ENCODE results near the gene GALR2.

GALR2 gene

GRCh38 chr17:76094046-76094445 is 19.5 kb downstream of the GALR2 start:
- no peak for DNase-seq (ENCODE audit: low read depth in 2 of 2)

- DNase-seq (ENCODE audit: low read depth in 2 of 2), result no peak
These were observed 21.4 kb downstream of the GALR2 start for GRCh38 chr17:76095943-76096342.

- DNase-seq (ENCODE audit: low read depth in 2 of 2), result no peak
These were observed 23.2 kb downstream of the GALR2 start for GRCh38 chr17:76097716-76098295.

- DNase-seq (ENCODE audit: low read depth in 2 of 2), result no peak
These were observed 28.3 kb downstream of the GALR2 start for GRCh38 chr17:76102944-76103273.

GRCh38 chr17:76103274-76104139 is 28.9 kb downstream of the GALR2 start, which contains the start of gene EXOC7:
Gene EXOC7, minus strand, starts transcription at chr17:76103787. Its CDS starts 95 bp downstream, at chr17:76103692.
- peak; percentile 70 to 80 for DNase-seq (ENCODE audit: low read depth in 2 of 2)

GRCh38 chr17:76104140-76104895 is 29.7 kb downstream of the GALR2 start:
- no peak for DNase-seq (ENCODE audit: low read depth in 2 of 2)

- DNase-seq (ENCODE audit: low read depth in 2 of 2), result no peak
These were observed 30.3 kb downstream of the GALR2 start for GRCh38 chr17:76104896-76105231.

GRCh38 chr17:76106703-76107102 is 32.1 kb downstream of the GALR2 start:
- peak; percentile 58 to 59 for DNase-seq (ENCODE audit: low read depth in 2 of 2)

GRCh38 chr17:76107509-76107908 is 32.9 kb downstream of the GALR2 start:
- DNase-seq (ENCODE audit: low read depth in 2 of 2), result no peak

- peak; percentile 35 to 39 for DNase-seq (ENCODE audit: low read depth in 2 of 2)
These were observed 37.4 kb downstream of the GALR2 start for GRCh38 chr17:76111956-76112355.

- DNase-seq (ENCODE audit: low read depth in 2 of 2), result no peak
These were observed 40.7 kb downstream of the GALR2 start for GRCh38 chr17:76115138-76115754.

- DNase-seq (ENCODE audit: low read depth in 2 of 2), result no peak
These were observed 45.1 kb downstream of the GALR2 start for GRCh38 chr17:76119409-76120371.

- DNase-seq (ENCODE audit: low read depth in 2 of 2), result no peak
These were observed 46.1 kb downstream of the GALR2 start for GRCh38 chr17:76120658-76121008.

GRCh38 chr17:76121932-76122430 is 47.4 kb downstream of the GALR2 start:
- no peak for DNase-seq (ENCODE audit: low read depth in 2 of 2)

GRCh38 chr17:76122431-76123190 is 48.0 kb downstream of the GALR2 start:
- DNase-seq (ENCODE audit: low read depth in 2 of 2), result no peak

GRCh38 chr17:76123191-76123499 is 48.6 kb downstream of the GALR2 start:
- DNase-seq (ENCODE audit: low read depth in 2 of 2), result no peak

GRCh38 chr17:76123749-76124581 is 49.4 kb downstream of the GALR2 start:
- no peak for DNase-seq (ENCODE audit: low read depth in 2 of 2)

- DNase-seq (ENCODE audit: low read depth in 2 of 2), result no peak
These were observed 50.2 kb downstream of the GALR2 start for GRCh38 chr17:76124582-76125390.

GRCh38 chr17:76125391-76125675 is 50.8 kb downstream of the GALR2 start:
- no peak for DNase-seq (ENCODE audit: low read depth in 2 of 2)

Measured in fibroblast of skin of left biceps (primary cell).